ENCODE data around the gene ZNF552. TPM values are rescaled to one million over a fixed set of nuclear protein-coding genes. Genes with fewer than 3 reads are reported as not detected.
"Not testable (repeated sequence)": the region's sequence is repeated elsewhere in the genome, so short reads cannot be mapped to it uniquely, and the experiment has no call there.

The ZNF552 gene
- total and polyA plus RNA-seq, 2 of the 4 experiments (the other 2 are of a cell fraction), result 2.8 to 4.7 TPM

DNA sequence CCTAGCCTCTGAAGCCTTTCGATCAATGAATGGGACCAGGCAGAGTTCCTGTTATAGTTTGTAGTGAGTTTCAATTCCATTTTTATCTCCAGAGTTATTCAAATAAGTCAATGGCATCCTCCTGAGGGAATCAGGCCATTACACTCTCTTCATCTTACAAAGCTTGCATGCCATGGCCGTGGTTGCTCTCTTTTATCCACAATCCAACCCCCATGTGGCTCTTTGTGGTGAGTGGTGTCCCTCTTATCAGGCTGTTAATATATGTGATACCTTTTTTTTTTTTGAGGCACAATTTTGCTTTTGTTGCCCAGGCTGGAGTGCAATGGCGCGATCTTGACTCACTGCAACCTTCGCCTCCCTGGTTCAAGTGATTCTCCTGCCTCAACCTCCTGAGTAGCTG lies 22.3 kb upstream of the ZNF552 start:
- in situ Hi-C loops (cut with MboI; ENCODE audit: low sequenced_read_pairs); ATAC-seq (ENCODE audit: low read depth); H3K27ac ChIP-seq (ENCODE audit: insufficient read depth, low read length); intact Hi-C loops (cut with micrococcal nuclease); BruUV-seq (replicated peaks); H2BK120ac ChIP-seq (ENCODE audit: low read depth, low read length); H3K9me3 ChIP-seq (ENCODE audit: control insufficient read depth, insufficient read depth, low read length); H3K9me1 ChIP-seq (ENCODE audit: insufficient read depth, low read length); H3K27me3 ChIP-seq (ENCODE audit: control insufficient read depth, insufficient read depth, low read length); dilution Hi-C loops (cut with HindIII; ENCODE audit: low sequenced_read_pairs, unreplicated experiment); DNase-seq; H2BK20ac ChIP-seq (ENCODE audit: low read depth, low read length); H3K4ac ChIP-seq (ENCODE audit: low read depth, low read length); H3K4me1 ChIP-seq (ENCODE audit: control insufficient read depth, insufficient read depth, low read length); POLR2A ChIA-PET (ENCODE audit: unreplicated experiment); H2BK15ac ChIP-seq (ENCODE audit: low read depth, low read length); H2AK9ac ChIP-seq (replicated peaks; ENCODE audit: low read depth, low read length, poor library complexity); H3K56ac ChIP-seq (ENCODE audit: extremely low read depth, insufficient read depth, low read length); H3K4me2 ChIP-seq (ENCODE audit: low read depth, low read length); H3K23ac ChIP-seq (ENCODE audit: low read depth, low read length); H2AK5ac ChIP-seq (ENCODE audit: low read depth, low read length); H3K9ac ChIP-seq (ENCODE audit: low read depth, low read length); H4K91ac ChIP-seq (ENCODE audit: insufficient read depth, low read depth, low read length); CTCF ChIA-PET; H3K14ac ChIP-seq (replicated peaks; ENCODE audit: low read depth, low read length); H4K8ac ChIP-seq (ENCODE audit: low read depth in 2 of 2, low read length in 2 of 2); H3K18ac ChIP-seq (ENCODE audit: low read depth, low read length); H2BK5ac ChIP-seq (ENCODE audit: low read depth, low read length, poor library complexity, severe bottlenecking); H3K4me3 ChIP-seq (ENCODE audit: insufficient read depth, low read depth, low read length); H2AFZ ChIP-seq (replicated peaks; ENCODE audit: low read length, poor library complexity); H4K5ac ChIP-seq (ENCODE audit: low read depth, low read length): not testable (repeated sequence)
- H3K79me1 ChIP-seq (ENCODE audit: low read depth in 1 of 2, low read length in 2 of 2), result peaks cover 7 to 32% of the 10 kb centered on the region in 2 experiments
- peaks cover 11% of the 10 kb centered on the region for H3K36me3 ChIP-seq (ENCODE audit: control insufficient read depth, insufficient read depth, low read length)
- WGBS, 2 experiments (ENCODE audit: extremely low coverage in 2 of 2, insufficient read length in 1 of 2), result no CpG with 5 or more reads among the region's 5 CpGs
- peaks cover 34% of the 10 kb centered on the region for H4K20me1 ChIP-seq (ENCODE audit: insufficient read depth, low read length)

All from IMR-90 (cell line).